Stimulated activated naive CD4-positive, alpha-beta T cell (primary cell): ENCODE measurements around the gene SNAPC1.

Experiments used
- DNase-seq, 6 experiments: peaks; one replicate each; lab custom pipeline; 2025; lab: John Stamatoyannopoulos, UW

The SNAPC1 gene

DNA sequence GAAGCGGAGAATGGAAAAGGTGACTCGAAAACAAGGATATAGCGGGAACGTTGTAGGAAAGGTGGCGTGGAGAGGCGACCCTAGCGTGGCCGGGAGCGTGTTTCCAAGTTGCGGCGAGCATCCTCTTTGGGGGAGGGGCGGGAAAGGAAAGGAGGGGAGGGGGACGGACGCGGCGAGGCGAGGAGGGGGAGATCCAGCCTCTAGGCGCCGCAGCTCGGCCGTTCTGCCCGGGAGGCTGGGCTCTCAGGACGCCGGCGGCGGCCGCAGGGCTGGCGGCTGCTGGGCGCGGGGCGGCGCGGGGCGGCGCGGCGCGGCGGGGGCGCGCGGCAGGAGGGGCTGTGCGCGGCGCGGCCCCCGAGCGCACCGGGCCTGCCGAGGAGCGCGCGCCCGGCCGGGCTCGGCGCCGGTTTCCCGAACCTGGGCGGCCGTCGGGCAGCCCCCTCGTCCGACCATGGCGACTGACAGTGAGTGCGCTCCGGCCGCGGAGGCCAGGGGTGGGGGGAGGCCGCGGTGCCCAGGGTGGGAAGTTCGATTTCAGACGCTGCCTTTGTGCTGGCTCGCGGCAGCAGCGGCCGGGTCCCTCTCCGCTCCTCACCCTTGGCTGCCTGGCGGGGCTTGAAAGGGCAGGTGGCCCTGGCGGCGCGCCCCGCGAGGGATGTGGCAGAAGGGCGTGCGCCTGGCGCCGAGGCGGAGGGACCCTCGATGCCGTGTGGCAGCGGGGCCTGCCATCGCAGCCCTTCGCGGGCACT lies 50.3 kb downstream of the SNAPC1 start, which contains the start of gene SYT16:
Gene SYT16, plus strand, starts transcription at position 357 of the 749 bp plus-strand sequence.
- peak in 1 of 6 experiments; percentile 12 for DNase-seq

DNA sequence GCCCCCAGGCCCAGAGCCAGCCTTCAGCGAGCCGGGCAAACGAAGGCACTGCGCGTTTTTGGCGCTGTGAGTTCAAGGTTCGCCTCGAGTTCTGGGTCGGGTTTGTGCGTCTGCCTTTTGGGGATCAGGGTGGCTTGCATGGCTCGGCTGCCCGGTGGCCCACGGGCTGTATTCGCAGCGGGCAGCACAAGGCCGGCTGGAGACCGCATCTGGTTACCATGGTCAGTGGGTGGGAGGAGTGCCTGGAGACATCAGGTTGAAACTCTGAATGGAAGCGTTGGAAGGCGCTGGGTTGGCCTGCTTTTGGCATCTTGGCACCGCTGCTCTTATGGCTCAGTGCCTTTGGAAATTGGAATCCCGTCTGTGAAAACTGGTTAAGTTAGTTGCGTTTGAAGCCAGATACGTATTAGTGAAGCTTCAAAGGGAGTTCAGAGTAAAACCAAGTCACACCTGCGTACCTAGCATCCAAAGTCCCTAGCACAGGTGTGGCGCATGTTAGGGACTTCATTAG lies 50.9 kb downstream of the SNAPC1 start:
- DNase-seq = no peak

DNA sequence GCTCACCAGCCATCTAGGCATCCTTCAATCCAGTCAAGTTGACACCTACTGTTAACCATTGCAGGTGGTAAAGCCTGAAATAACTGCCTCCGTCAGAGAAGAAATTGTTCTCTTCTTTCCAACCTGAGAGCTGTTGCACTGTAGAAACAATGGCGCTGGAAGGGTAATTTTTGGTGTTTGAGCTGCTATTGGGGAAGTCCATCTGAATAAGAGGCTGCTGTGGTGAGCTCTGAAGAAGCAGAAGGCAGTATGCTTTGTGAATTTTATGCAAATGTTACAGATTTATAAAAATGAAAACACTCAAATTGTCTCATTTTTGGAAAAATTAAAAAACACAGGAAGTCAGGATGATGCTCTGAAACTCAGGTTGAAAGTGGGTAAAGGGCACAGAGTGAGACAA lies 60.2 kb downstream of the SNAPC1 start:
- no peak for DNase-seq

DNA sequence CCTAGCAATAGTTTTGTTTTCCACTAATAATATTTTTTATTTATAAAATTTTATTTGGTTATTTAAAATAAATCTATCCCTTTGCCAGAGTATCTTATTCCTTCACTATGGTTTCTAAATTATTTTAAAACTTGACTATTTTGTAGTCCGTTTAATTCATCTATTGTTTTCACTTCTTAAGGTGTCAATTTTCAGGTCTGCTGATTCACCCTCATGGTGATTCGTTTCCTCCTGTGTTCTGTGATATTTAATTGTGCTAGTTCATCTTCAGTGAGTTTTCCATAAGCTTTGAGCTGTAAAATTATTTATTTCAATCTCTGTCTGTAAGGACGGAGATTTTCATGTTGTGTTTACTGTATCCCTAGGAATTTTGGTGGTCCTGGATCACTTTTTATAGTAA lies 70.6 kb downstream of the SNAPC1 start:
- DNase-seq = no peak

DNA sequence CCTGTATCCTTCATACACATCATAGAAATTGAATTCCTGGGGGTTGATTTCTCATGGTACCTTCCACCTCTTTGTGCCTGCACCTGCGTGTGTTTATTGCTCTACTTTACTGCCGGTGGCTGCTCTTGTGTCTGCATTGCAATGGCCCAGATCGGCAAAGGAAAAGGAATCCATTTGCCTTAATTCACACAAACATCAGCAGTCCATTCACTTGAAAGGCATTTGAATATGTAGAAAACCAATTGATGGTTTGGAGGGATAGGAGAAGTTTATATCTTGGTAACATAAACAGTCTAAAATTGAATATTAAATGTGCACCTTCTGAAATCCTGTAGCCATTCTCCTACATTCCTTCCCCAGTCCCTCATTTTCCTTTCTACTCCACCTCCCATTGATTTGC lies 74.0 kb downstream of the SNAPC1 start:
- no peak for DNase-seq

DNA sequence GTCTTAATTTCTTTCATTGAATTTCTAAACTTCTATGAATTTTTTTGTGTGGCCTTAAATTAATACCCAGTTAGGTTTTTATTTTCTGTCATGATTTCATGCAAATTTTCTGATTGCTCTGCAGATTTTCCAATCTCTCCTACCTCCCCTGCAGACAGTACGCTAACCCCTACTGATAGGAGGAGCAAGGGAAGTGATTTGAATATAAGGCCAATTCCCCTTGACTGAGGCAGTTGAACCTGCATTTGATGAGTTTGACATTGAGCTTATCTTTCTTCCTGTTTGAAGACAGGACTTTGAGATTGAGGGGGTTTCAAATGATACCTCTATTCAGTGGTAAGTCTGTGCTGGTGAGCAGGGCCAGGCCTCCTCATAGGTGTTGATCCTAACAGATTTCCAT lies 74.6 kb downstream of the SNAPC1 start:
- no peak for DNase-seq

DNA sequence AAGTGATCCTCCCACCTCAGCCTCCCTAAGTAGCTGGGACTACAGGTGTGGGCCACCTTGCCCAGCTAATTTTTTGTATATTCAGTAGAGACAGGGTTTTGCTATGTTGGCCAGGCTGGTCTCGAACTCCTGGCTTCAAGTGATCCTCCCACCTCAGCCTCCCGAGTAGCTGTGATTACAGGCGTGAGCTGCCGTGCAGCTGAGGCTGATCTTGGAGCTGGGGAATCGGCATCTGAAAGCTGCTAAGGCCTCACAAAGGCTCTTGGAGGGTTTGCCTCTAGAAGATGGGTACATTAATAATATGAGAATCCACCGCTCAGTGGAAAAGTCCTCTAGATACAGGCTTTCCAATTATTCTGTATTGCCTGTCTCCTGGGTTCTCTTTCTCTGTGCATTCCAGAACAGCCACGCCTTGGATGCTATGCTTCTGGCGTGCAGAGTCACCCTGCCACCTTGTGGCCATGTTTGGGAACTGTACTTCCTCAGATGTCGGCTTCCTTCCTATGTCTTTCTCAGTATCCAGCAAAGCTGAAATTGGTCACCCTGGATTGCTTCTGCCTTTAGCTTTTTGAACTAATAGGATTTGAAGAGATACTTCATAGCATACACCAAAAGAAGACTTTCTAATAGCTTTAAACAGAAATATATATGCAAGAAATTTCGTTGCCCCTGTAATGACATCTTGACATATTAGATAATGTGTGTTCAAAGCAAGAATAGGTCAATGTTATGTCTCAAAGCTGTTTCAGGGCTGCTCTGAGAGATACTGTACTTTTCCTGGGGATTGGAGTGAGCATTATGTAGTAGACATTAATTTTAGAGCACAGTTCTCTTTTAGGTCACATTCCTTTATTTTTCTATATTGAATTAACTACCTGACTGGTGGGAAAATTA lies 75.4 kb downstream of the SNAPC1 start:
- DNase-seq = peak; percentile 29 to 79 (median 59)

DNA sequence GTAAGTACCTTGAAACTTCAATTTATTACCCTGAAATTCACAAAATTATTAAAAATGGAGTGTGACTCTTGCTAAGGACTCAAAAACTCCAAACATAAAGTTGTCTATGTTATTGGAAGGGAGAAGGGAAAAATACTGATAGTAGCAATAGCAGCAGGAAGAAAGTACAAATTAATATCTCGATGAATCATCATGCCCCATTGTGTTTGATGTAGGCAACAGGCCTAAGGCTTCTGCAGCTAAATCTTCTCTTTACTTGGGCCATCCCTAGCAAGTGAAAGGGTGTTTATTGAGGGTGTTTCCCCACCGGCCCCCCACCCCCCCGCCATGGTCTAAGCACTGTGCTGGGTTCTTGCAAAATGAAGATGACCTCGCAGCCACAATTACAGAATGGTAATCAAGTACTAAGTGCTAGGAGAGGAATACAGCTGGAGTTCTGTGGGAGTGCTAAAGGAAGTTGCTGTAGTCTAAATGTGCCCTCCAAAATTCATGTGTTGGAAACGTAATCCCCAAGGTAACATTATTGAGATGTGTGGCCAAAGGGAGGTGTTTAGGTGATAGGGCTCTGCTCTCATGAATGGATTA lies 76.5 kb downstream of the SNAPC1 start:
- no peak for DNase-seq

DNA sequence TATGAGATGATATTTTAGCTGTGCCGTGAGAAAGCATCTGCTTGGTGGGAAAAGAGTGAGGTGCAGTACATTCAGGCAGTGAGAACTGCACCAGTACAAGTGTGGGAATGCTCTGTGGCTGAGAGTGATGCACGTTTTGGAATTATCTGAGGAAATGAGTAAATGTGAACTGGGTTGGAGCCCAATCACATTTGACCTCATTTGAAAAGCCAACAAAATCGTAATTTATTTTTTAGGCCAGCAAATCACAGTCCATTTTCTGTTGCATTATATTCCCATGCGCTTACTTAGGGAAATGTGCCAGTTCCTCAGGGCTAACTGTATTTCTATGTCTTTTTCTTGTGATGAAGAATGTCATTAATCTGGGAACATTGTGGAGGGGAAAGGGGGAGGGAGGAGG lies 77.3 kb downstream of the SNAPC1 start:
- DNase-seq = no peak

DNA sequence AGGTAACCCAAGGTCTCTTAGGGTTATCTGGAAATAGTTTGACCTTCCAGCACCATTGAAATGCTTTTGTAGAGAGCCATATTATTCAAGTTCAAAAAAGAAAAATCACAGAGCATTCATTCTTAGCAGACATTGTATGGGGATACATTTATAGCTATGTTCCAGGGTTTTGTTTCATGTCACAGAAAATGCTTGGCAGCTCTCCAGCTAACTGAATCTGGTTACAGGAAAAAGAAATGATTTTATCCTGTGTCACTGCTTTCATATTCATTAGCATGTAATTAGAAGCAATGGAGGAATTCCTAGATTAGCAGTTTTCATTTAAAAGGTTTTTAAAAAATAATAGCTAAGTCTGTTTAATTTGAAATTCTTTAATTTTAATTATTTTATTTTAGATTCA lies 78.9 kb downstream of the SNAPC1 start:
- no peak for DNase-seq
